Thoracic aorta (tissue), 2 donors: ENCODE results near the gene NAT8L. TPM values are rescaled to one million over a fixed set of nuclear protein-coding genes. Genes with fewer than 3 reads are reported as not detected.

Source experiments
- ATAC-seq: fragments of 150-250 bp; one replicate; pipeline ENCODE4 v1.8.0; 2017; ENCODE audit warnings: low read depth; ENCODE audit not compliant: insufficient number of reproducible peaks, low FRiP score
- DNase-seq: peaks from one replicate; pipeline ENCODE4 v3.0.0-alpha.2; 2020; ENCODE audit warnings: low spot score
- H3K27ac ChIP-seq, 2 donors: fragments of 200-600 bp; sonication (generic); 1 replicate in 1 of 2; 2 replicates in 1 of 2; pipeline ENCODE4 v1.5.1; 2016; ENCODE audit warnings: mild to moderate bottlenecking in 2 of 2, moderate library complexity in 2 of 2
- H3K27me3 ChIP-seq: fragments of 200-600 bp; sonication (generic); replicated peaks from 2 replicates; pipeline ENCODE4 v1.6.0; 2016; ENCODE audit warnings: mild to moderate bottlenecking; ENCODE audit not compliant: insufficient read depth
- H3K36me3 ChIP-seq: fragments of 200-600 bp; sonication (generic); one replicate; pipeline ENCODE4 v1.5.1; 2016
- H3K4me1 ChIP-seq, 2 donors: fragments of 200-600 bp; sonication (generic); 1 replicate in 1 of 2; 2 replicates in 1 of 2; pipeline versions ENCODE4 v1.5.1 to v1.6.0; 2016; ENCODE audit warnings: low read depth in 2 of 2, mild to moderate bottlenecking in 1 of 2; ENCODE audit not compliant: control insufficient read depth in 1 of 2
- H3K4me3 ChIP-seq: fragments of 200-600 bp; sonication (generic); 2 replicates; pipeline ENCODE4 v1.5.1; 2016; ENCODE audit warnings: mild to moderate bottlenecking
- H3K9me3 ChIP-seq: fragments of 200-600 bp; sonication (generic); 2 replicates; pipeline ENCODE4 v1.5.1; 2016
- CTCF ChIP-seq: fragments of 200-600 bp; sonication (generic); IDR thresholded peaks from one replicate; pipeline ENCODE4 v1.5.1; 2019; ENCODE audit warnings: antibody characterized with exemption
- total RNA-seq, 2 donors: library from RNA; depleted of rRNA; stranded (reverse); fragments of >200 nt; gene quantifications; one replicate each; pipeline versions ENCODE4 v1.1.0 to v1.2.3, GENCODE V29; 2016

Gene NAT8L
- total RNA-seq, 2 donors from 2014 or later, result under 0.01 TPM; not detected in 1

- Histone ChIP-seq H3K27ac (no peak overlapping the region), H3K36me3 (no peaks in the 10 kb centered on the region), H3K4me1 (no peaks in the 10 kb centered on the region), H3K9me3 (no peaks in the 10 kb centered on the region), H3K4me3 (no peak overlapping the region), H3K27me3 (no peaks in the 10 kb centered on the region)
- TF ChIP-seq CTCF, result no peak
- ATAC-seq (no peak), DNase-seq (no peak)
These were observed 19.5 kb downstream of the NAT8L start for GRCh38 chr4:2078584-2078983.

- DNase-seq, result no peak
- Histone ChIP-seq H3K36me3 (no peaks in the 10 kb centered on the region), H3K27ac (no peak overlapping the region), H3K4me1 (no peaks in the 10 kb centered on the region), H3K4me3 (no peak overlapping the region), H3K27me3 (no peaks in the 10 kb centered on the region), H3K9me3 (no peaks in the 10 kb centered on the region)
- ATAC-seq, result no peak
- no peak for TF ChIP-seq CTCF
These were observed 19.9 kb downstream of the NAT8L start for GRCh38 chr4:2079006-2079405.

DNA sequence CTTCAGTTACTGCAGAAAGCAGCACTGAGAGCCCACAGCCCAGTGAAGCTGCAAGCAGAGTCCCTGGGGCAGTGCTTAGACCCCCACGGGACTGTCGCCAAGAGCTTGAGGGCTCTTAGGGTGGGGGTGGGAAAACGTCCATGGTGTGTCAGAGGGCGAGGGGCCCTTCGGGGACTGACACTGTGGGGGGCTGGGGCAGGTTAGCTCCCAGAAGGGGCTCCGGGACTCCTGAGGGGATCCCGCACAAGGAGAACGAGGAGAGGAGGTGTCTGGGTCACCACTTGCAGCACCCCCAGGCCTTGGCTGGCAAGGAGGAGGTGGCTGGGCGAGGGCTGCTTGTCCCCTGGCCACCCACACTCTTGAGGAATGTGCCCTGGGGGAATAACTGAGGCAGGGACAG lies 20.8 kb downstream of the NAT8L start:
- H3K27ac ChIP-seq, result no peak overlapping the region
- no peaks in the 10 kb centered on the region for H3K36me3 ChIP-seq
- H3K4me1 ChIP-seq, result no peaks in the 10 kb centered on the region
- DNase-seq (no peak), ATAC-seq (no peak)
- no peak overlapping the region for H3K4me3 ChIP-seq
- no peak for TF ChIP-seq CTCF
- no peaks in the 10 kb centered on the region for H3K9me3 ChIP-seq
- H3K27me3 ChIP-seq, result no peaks in the 10 kb centered on the region

- no peak overlapping the region for H3K4me3 ChIP-seq
- TF ChIP-seq CTCF, result no peak
- H3K27me3 ChIP-seq, result no peaks in the 10 kb centered on the region
- H3K9me3 ChIP-seq, result no peaks in the 10 kb centered on the region
- no peak overlapping the region for H3K27ac ChIP-seq
- DNase-seq, result no peak
- H3K4me1 ChIP-seq, result no peaks in the 10 kb centered on the region
- no peak for ATAC-seq
- no peaks in the 10 kb centered on the region for H3K36me3 ChIP-seq
These were observed 21.5 kb downstream of the NAT8L start for GRCh38 chr4:2080429-2081300.

GRCh38 chr4:2081540-2081939 lies 22.4 kb downstream of the NAT8L start:
- Histone ChIP-seq H3K4me1 (no peaks in the 10 kb centered on the region), H3K27me3 (no peaks in the 10 kb centered on the region), H3K27ac (no peak overlapping the region), H3K9me3 (no peaks in the 10 kb centered on the region), H3K4me3 (no peak overlapping the region), H3K36me3 (no peaks in the 10 kb centered on the region)
- ATAC-seq, result no peak
- no peak for DNase-seq
- no peak for TF ChIP-seq CTCF
